ENCODE measurements around the gene FBXL3. TPM values are rescaled to one million over a fixed set of nuclear protein-coding genes. Genes with fewer than 3 reads are reported as not detected.

The FBXL3 gene
- total and polyA plus RNA-seq, 2 of the 13 experiments (the other 11 are each of a cell fraction or from before 2014, with no cell fraction given): 11.5 to 18.5 TPM

GRCh38 chr13:76991796-76992547 is 35.0 kb downstream of the FBXL3 start, which contains the start of gene CLN5 (continued):
- TF ChIP-seq ZFP41 (CRISPR knock-in tag; IDR thresholded peaks at IDR 0.05; ENCODE audit: borderline replicate concordance) (peak; percentile 80), ZNF678 (CRISPR knock-in tag; IDR thresholded peaks at IDR 0.05) (no peak), ZNF512 (CRISPR knock-in tag; IDR thresholded peaks at IDR 0.05) (no peak), GRHL1 (CRISPR knock-in tag; conservative IDR thresholded peaks at IDR 0.05) (no peak), MLXIP (CRISPR knock-in tag; IDR thresholded peaks at IDR 0.05; ENCODE audit: borderline replicate concordance) (0 out of 2 replicates have a peak, but pooled peaks have one; percentile 60), ZNF749 (CRISPR knock-in tag; IDR thresholded peaks at IDR 0.05; ENCODE audit: borderline replicate concordance) (peak; percentile 90; the same call in 1 of the 2 replicates), ZNF20 (CRISPR knock-in tag; IDR thresholded peaks at IDR 0.05) (peak; percentile 65; the same call in 1 of the 2 replicates), PATZ1 (CRISPR knock-in tag; IDR thresholded peaks at IDR 0.05) (peak; percentile 56), MEIS1 (CRISPR knock-in tag; IDR thresholded peaks at IDR 0.05; ENCODE audit: borderline replicate concordance) (peak; percentile 83; the same call in 1 of the 2 replicates), ZNF264 (CRISPR knock-in tag; IDR thresholded peaks at IDR 0.05) (peak; percentile 79), NFKBIZ (CRISPR knock-in tag; IDR thresholded peaks at IDR 0.05) (no peak; the same call in 1 of the 2 replicates), HIC2 (CRISPR knock-in tag; IDR thresholded peaks at IDR 0.05; ENCODE audit: low read depth) (no peak)
- TF ChIP-seq, protein P1, sequence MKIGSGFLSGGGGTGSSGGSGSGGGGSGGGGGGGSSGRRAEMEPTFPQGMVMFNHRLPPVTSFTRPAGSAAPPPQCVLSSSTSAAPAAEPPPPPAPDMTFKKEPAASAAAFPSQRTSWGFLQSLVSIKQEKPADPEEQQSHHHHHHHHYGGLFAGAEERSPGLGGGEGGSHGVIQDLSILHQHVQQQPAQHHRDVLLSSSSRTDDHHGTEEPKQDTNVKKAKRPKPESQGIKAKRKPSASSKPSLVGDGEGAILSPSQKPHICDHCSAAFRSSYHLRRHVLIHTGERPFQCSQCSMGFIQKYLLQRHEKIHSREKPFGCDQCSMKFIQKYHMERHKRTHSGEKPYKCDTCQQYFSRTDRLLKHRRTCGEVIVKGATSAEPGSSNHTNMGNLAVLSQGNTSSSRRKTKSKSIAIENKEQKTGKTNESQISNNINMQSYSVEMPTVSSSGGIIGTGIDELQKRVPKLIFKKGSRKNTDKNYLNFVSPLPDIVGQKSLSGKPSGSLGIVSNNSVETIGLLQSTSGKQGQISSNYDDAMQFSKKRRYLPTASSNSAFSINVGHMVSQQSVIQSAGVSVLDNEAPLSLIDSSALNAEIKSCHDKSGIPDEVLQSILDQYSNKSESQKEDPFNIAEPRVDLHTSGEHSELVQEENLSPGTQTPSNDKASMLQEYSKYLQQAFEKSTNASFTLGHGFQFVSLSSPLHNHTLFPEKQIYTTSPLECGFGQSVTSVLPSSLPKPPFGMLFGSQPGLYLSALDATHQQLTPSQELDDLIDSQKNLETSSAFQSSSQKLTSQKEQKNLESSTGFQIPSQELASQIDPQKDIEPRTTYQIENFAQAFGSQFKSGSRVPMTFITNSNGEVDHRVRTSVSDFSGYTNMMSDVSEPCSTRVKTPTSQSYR (CRISPR knock-in tag; IDR thresholded peaks at IDR 0.05; ENCODE audit: borderline replicate concordance): no peak; the same call in 1 of the 2 replicates

Data from HepG2 (cell line).